NOMO-1 treated with DMSO at 0.1 percent for 48 hours (cell line): ENCODE results near the gene USP1.

Experiments
- DNase-seq: peaks from one replicate; lab custom pipeline; 2025; ENCODE audit not compliant: unreplicated experiment; lab: John Stamatoyannopoulos, UW

The USP1 gene

DNA sequence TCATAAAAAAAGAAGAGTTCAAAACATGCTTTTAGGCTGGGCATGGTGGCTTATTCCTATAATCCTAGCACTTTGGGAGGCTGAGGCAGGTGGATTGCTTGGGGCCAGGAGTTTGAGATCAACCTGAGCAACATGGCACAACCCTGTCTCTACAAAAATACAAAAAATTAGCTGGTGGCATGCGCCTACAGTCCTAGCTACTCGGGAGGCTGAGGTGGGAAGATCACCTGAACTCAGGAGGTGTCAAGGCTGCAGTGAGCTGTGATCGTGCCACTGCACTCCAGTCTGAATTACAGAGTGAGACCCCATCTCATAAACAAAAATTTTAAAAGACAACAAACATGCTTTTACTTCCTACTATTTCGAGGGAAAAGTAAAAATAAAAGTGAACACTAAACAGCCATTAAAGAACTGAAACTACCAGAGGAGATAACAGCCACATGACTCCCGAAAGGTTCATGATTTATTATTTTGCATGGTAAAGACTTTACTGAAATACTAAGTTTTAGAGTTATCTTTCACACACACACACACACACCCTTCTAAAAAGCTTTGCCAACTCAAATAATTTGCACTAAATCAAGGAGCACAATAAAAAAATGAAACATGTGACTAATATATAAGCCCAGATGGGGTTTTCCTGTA is 48.1 kb downstream of the USP1 start:
- DNase-seq: peak; percentile 11

- no peak for DNase-seq
These were observed 51.1 kb downstream of the USP1 start for GRCh38 chr1:62487956-62488355.

- no peak for DNase-seq
These were observed 55.7 kb downstream of the USP1 start for GRCh38 chr1:62492521-62492920.

GRCh38 chr1:62493656-62494055 is 56.8 kb downstream of the USP1 start:
- DNase-seq: no peak

DNA sequence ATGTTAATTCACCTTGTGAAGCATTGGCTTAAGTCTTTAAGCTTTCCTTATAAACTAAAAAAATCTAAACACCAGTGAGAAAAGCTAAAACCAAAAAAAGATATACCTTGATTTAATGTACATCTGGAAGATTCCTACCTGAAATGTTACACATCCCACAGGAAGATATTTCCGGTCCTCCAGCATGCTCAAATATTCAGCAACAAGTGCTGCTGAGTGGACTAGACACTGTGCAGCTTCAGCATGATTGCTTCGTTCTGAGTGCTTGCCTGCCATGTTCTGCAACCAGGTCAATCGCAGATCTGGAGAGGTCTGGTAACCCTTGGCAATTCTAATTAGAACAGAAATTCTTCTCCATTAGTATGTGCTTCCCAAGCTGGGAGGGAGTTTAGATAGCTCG is 57.3 kb downstream of the USP1 start:
- no peak for DNase-seq

DNA sequence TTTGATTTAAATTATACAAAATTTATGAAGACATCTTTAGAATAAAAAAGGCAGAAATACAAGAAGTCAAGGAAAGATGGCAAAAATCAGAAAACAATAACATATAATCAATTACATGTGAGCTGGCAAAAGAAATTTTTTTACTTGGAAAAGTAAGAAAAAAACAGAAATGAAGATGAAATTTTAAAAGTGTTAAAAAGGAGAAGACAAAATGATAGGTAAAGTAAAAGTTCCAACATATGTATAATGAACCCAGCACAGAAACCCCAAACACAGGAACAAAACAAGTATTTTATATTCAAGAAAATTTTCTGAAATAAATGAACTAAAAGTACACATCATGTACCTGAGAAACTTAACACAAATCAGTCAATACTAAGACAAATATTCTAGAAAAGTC is 63.4 kb downstream of the USP1 start:
- DNase-seq: no peak
